K562 (cell line): ENCODE measurements around the gene TTC4. TPM values are rescaled to one million over a fixed set of nuclear protein-coding genes. Genes with fewer than 3 reads are reported as not detected.

Source experiments
- ATAC-seq: fragments of 200-7000 bp; cut with Tn5 transposase; 3 replicates; pipeline ENCODE4 v1.9.1; 2020; ENCODE audit warnings: moderate library complexity
- BruUV-seq: library from RNA; stranded (reverse); fragments of 400-500 nt; replicated peaks from 2 replicates; lab custom pipeline; 2021; lab: Mats Ljungman, UMichigan
- CTCF ChIA-PET: fragments of 300-600 bp; formaldehyde crosslinking; extraction: SDS; loops from one replicate; lab custom pipeline; 2021; ENCODE audit warnings: low intra/inter-chr PET ratio; lab: Yijun Ruan, JAX
- POLR2A ChIA-PET: fragments of 300-600, 350-650 bp; sonication (Branson Sonifier 250); formaldehyde crosslinking; extraction: SDS; loops from one replicate; lab custom pipeline; 2021; ENCODE audit warnings: antibody characterized with exemption, inconsistent platforms; lab: Yijun Ruan, JAX
- DNase-seq, 4 experiments: peaks; one replicate each; pipeline versions ENCODE4 v3.0.0 to v3.0.0-alpha.2; 2011 to 2018; ENCODE audit warnings: low spot score in 3 of 4, mixed read lengths in 3 of 4; ENCODE audit errors: extremely low read depth in 1 of 4
- FAIRE-seq: peaks from 2 replicates; lab custom pipeline; 2011; peaks lifted over from hg19 to GRCh38; lab: Jason Lieb, UNC
- H2AFZ ChIP-seq: 2 replicates; pipeline ENCODE4 v1.6.0; 2011; ENCODE audit warnings: low read depth, low read length, control low read depth, inconsistent platforms
- H3K27ac ChIP-seq: fragments of 200-600 bp; 3 replicates; pipeline ENCODE4 v1.8.0; 2011; ENCODE audit warnings: low read depth, mild to moderate bottlenecking, control low read depth, inconsistent platforms, low read length, moderate library complexity, mixed read lengths; ENCODE audit errors: extremely low read depth
- H3K27me3 ChIP-seq, 2 experiments: fragments of 300-600 bp in 1 of 2; 2 replicates in 1 of 2; 3 replicates in 1 of 2; pipeline versions ENCODE4 v1.6.0 to v1.8.0; 2011; ENCODE audit warnings: inconsistent platforms in 2 of 2, low read length in 2 of 2, mild to moderate bottlenecking in 1 of 2, mixed read lengths in 1 of 2, moderate library complexity in 1 of 2; ENCODE audit not compliant: control insufficient read depth in 2 of 2, insufficient read depth in 2 of 2
- H3K36me3 ChIP-seq: fragments of 300-600 bp; 3 replicates; pipeline ENCODE4 v1.8.0; 2011; ENCODE audit warnings: mild to moderate bottlenecking, low read length, inconsistent platforms; ENCODE audit not compliant: control insufficient read depth, insufficient read depth
- H3K4me1 ChIP-seq, 2 experiments: fragments of 200-600 bp in 1 of 2; replicated peaks in 1 of 2; 2 replicates in 1 of 2; 3 replicates in 1 of 2; pipeline versions ENCODE4 v1.5.1 to v1.8.0; 2011; ENCODE audit warnings: inconsistent platforms in 2 of 2, low read length in 2 of 2, mild to moderate bottlenecking in 1 of 2, mixed read lengths in 1 of 2, moderate library complexity in 1 of 2; ENCODE audit not compliant: control insufficient read depth in 2 of 2, insufficient read depth in 2 of 2
- H3K4me2 ChIP-seq: 2 replicates; pipeline ENCODE4 v1.6.1; 2011; ENCODE audit warnings: low read length, control low read depth, inconsistent platforms, mixed read lengths; ENCODE audit not compliant: insufficient read depth
- H3K4me3 ChIP-seq: fragments of 200-600 bp; sonication (generic), shearing (Covaris generic); 2 replicates; pipeline ENCODE4 v1.5.1; 2016; ENCODE audit warnings: control low read depth, inconsistent platforms
- H3K79me2 ChIP-seq: fragments of 200-600 bp; 3 replicates; pipeline ENCODE4 v1.8.0; 2011; ENCODE audit warnings: low read length, inconsistent platforms; ENCODE audit not compliant: control insufficient read depth, insufficient read depth
- H3K9ac ChIP-seq, 2 experiments: 2 replicates each; pipeline versions ENCODE4 v1.6.0 to v1.6.1; 2011; ENCODE audit warnings: low read depth in 2 of 2, low read length in 2 of 2, control low read depth in 1 of 2, inconsistent platforms in 1 of 2, mild to moderate bottlenecking in 1 of 2, mixed read lengths in 1 of 2; ENCODE audit not compliant: insufficient read depth in 1 of 2
- H3K9me1 ChIP-seq: one replicate; pipeline ENCODE4 v1.6.0; 2011; ENCODE audit warnings: inconsistent platforms, mild to moderate bottlenecking, low read length, moderate library complexity; ENCODE audit not compliant: control insufficient read depth, insufficient read depth
- H3K9me3 ChIP-seq: replicated peaks from 2 replicates; pipeline ENCODE4 v1.5.1; 2011; ENCODE audit warnings: low read depth, low read length, inconsistent platforms; ENCODE audit not compliant: control insufficient read depth, insufficient read depth
- H4K20me1 ChIP-seq: replicated peaks from 2 replicates; pipeline ENCODE4 v1.6.1; 2011; ENCODE audit warnings: low read length, inconsistent platforms, mixed read lengths; ENCODE audit not compliant: control insufficient read depth, insufficient read depth
- DMBX1 ChIP-seq: fragments of 250-450 bp; sonication (Bioruptor Pico); IDR thresholded peaks from 2 replicates; pipeline ENCODE4 v1.8.0; 2022; ENCODE audit warnings: inconsistent platforms, mild to moderate bottlenecking, moderate library complexity, borderline replicate concordance
- GABPB2 ChIP-seq: fragments of 250-450 bp; sonication (Bioruptor Pico); conservative IDR thresholded peaks from 2 replicates; pipeline ENCODE4 v1.5.1; 2021; ENCODE audit warnings: mild to moderate bottlenecking
- MAFG ChIP-seq: fragments of 450-650 bp; conservative IDR thresholded peaks from 2 replicates; pipeline ENCODE4 v1.6.1; 2016; ENCODE audit warnings: missing genetic modification characterization, missing compliant biosample characterization
- NR2C2 ChIP-seq, 2 experiments: fragments of 200-800 bp in 1 of 2; sonication (Bioruptor generic) in 1 of 2; sonication (generic) in 1 of 2; formaldehyde crosslinking in 1 of 2; IDR thresholded peaks; 2 replicates each; pipeline versions ENCODE4 v1.6.1 to v1.8.0; 2016 to 2022; ENCODE audit warnings: mild to moderate bottlenecking in 1 of 2, missing compliant biosample characterization in 1 of 2, missing genetic modification characterization in 1 of 2, missing genetic modification reagents in 1 of 2
- RAD21 ChIP-seq, 2 experiments: fragments of 250-450 bp in 1 of 2; fragments of 450-650 bp in 1 of 2; sonication (Bioruptor Pico) in 1 of 2; formaldehyde crosslinking in 1 of 2; IDR thresholded peaks in 1 of 2; conservative IDR thresholded peaks in 1 of 2; 2 replicates each; pipeline versions ENCODE4 v1.4.0 to v1.8.0; 2020 to 2022; ENCODE audit warnings: mild to moderate bottlenecking in 2 of 2, moderate library complexity in 1 of 2
- STAT5A ChIP-seq: IDR thresholded peaks from 2 replicates; pipeline ENCODE4 v1.6.1; 2012; ENCODE audit warnings: low read length, inconsistent platforms, borderline replicate concordance
- TCFL5 ChIP-seq: fragments of 250-450 bp; sonication (Bioruptor Pico); conservative IDR thresholded peaks from 2 replicates; pipeline ENCODE4 v1.6.1; 2021; ENCODE audit warnings: mild to moderate bottlenecking, moderate library complexity, matching md5 sums
- ZFP36 ChIP-seq: fragments of 150-350 bp; IDR thresholded peaks from 2 replicates; pipeline ENCODE4 v1.6.1; 2018; ENCODE audit warnings: low read length, low read depth; ENCODE audit not compliant: partially characterized antibody
- ZMIZ1 ChIP-seq, 2 experiments: fragments of 150-350 bp in 1 of 2; IDR thresholded peaks; 2 replicates each; pipeline ENCODE4 v1.6.1; 2012 to 2016; ENCODE audit warnings: low read depth in 2 of 2, low read length in 2 of 2, mild to moderate bottlenecking in 1 of 2, moderate library complexity in 1 of 2
- WGBS: fragments of 100-300 bp; shearing (Covaris generic); methylation state at CpG from one replicate; pipeline ENCODE4 v1.1.6; 2016; ENCODE audit warnings: low coverage, mixed read lengths; ENCODE audit not compliant: insufficient coverage; ENCODE audit errors: missing lambda C conversion rate; 5-methylcytosine and 5-hydroxymethylcytosine counted together
- in situ Hi-C: fragments of 300-500 bp; cut with MboI; formaldehyde crosslinking; loops from 4 replicates; pipeline ENCODE4 v1.15.0; 2018; ENCODE audit warnings: inconsistent platforms, mixed read lengths
- intact Hi-C: fragments of 100-400 bp; cut with micrococcal nuclease; formaldehyde crosslinking; loops from 2 replicates; pipeline ENCODE4 v1.14.2; 2022
- polyA plus RNA-seq, 8 experiments: library from polyadenylated mRNA; depleted of rRNA in 4 of 8; stranded (reverse) in 5 of 8; unstranded in 3 of 8; fragments of >200 nt; fragmentation: Nextera tagmentation in 2 of 8; fragmentation: Illumina TruSeq in 1 of 8; extraction: Ambion mirVana in 2 of 8; extraction: Trizol in 1 of 8; gene quantifications; 2 replicates each; pipeline versions ENCODE4 v1.2.1 to v1.2.3, GENCODE V29; 2011 to 2014; ENCODE audit warnings: inconsistent platforms in 1 of 8, missing spikeins in 1 of 8
- total RNA-seq, 7 experiments: library from RNA; depleted of rRNA in 6 of 7; stranded (reverse); fragments of >200 nt in 6 of 7; fragmentation: Illumina TruSeq in 2 of 7; extraction: Trizol in 2 of 7; gene quantifications; 2 replicates each; pipeline versions ENCODE4 v1.2.1 to v1.2.3, GENCODE V29; 2011 to 2021; ENCODE audit warnings: low replicate concordance in 1 of 7
- TF ChIP-seq, protein P1 (sequence below): IDR thresholded peaks from 2 replicates; pipeline ENCODE4 v1.6.1; 2011; ENCODE audit not compliant: insufficient read length; ENCODE audit errors: extremely low read depth

The TTC4 gene
- total and polyA plus RNA-seq, 9 of the 15 experiments (the other 6 are each of a cell fraction or from before 2014, with no cell fraction given): 36.3 to 111 (median 54.1) TPM

GRCh38 chr1:54766726-54767125, 51.1 kb downstream of the TTC4 start:
- H2AFZ ChIP-seq: peak overlapping the region; percentile 16; the same call in 1 of the 2 replicates
- H3K4me3 ChIP-seq: no peak overlapping the region
- H3K9ac ChIP-seq: no peak overlapping the region
- peaks cover 15% of the 10 kb centered on the region for H3K79me2 ChIP-seq
- no peak overlapping the region for H3K4me2 ChIP-seq
- DNase-seq: no peak
- intact Hi-C loops: no loop called here
- BruUV-seq: no TSS peak
- H4K20me1 ChIP-seq: no peaks in the 10 kb centered on the region
- no peaks in the 10 kb centered on the region for H3K36me3 ChIP-seq
- FAIRE-seq: no peak
- no peak overlapping the region for H3K27ac ChIP-seq
- no peaks in the 10 kb centered on the region for H3K9me1 ChIP-seq
- H3K9me3 ChIP-seq: no peaks in the 10 kb centered on the region
- POLR2A ChIA-PET: interaction anchor here (0.8 to 2.6 kb wide), 3 partner anchors 10 to 27 kb away, joined by 3 to 9 read pairs (median 9); no protein-coding TSS in a partner anchor
- peaks cover 0 to 6% of the 10 kb centered on the region in 2 experiments; a peak in 2 of 5 replicates for H3K27me3 ChIP-seq
- CTCF ChIA-PET: no interaction called here
- H3K4me1 ChIP-seq: peaks cover 0 to 7% of the 10 kb centered on the region in 2 experiments; a peak in 2 of 5 replicates
- 5% methylated on average over 4 of the region's 4 CpGs for WGBS
- ATAC-seq: no peak
- no peak for TF ChIP-seq RAD21 (CRISPR knock-in tag; conservative IDR thresholded peaks at IDR 0.05 in 1 of 2, IDR thresholded peaks at IDR 0.05 in 1 of 2)
- TF ChIP-seq MAFG (tag): no peak
- TF ChIP-seq, protein P1, sequence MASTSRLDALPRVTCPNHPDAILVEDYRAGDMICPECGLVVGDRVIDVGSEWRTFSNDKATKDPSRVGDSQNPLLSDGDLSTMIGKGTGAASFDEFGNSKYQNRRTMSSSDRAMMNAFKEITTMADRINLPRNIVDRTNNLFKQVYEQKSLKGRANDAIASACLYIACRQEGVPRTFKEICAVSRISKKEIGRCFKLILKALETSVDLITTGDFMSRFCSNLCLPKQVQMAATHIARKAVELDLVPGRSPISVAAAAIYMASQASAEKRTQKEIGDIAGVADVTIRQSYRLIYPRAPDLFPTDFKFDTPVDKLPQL: no peak
- no peak for TF ChIP-seq GABPB2 (CRISPR knock-in tag)
- no peak for TF ChIP-seq DMBX1
- no peak for TF ChIP-seq NR2C2 (CRISPR knock-in tag; IDR thresholded peaks at IDR 0.05)
- no peak for TF ChIP-seq NR2C2 (tag; IDR thresholded peaks at IDR 0.05)
- TF ChIP-seq STAT5A: no peak
- TF ChIP-seq ZFP36: no peak
- TF ChIP-seq TCFL5 (CRISPR knock-in tag): no peak
- no peak for TF ChIP-seq ZMIZ1 (IDR thresholded peaks at IDR 0.05; ENCODE audit: low read depth in 2 of 2, low read length in 2 of 2)
- TF ChIP-seq, all 486 proteins: peak for 0
- in situ Hi-C loops: no loop called here
